ENCODE results near the gene SPAG16.
"Not testable (repeated sequence)": the region's sequence is repeated elsewhere in the genome, so short reads cannot be mapped to it uniquely, and the experiment has no call there.

Gene SPAG16

DNA sequence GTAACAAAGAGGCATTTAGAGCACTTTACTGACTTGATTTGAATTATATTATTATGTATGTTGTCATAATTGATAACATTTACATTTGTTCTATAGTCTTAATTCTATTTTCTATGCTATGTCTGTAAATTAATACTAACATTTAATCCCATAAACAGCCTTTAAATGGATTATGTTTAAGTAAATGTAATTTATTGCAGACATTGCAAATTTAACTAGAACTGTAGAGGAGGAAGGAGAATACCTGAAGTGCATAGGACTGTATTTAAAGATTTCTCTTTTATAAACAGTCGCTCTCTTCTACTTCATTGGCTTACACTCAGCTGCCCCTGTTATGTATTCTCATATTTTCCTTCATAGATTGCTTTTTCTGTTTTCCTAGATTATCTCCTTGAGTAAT lies 92.4 kb downstream of the SPAG16 start:
- CTCF ChIA-PET = no interaction called here
- TF ChIP-seq, protein P1, sequence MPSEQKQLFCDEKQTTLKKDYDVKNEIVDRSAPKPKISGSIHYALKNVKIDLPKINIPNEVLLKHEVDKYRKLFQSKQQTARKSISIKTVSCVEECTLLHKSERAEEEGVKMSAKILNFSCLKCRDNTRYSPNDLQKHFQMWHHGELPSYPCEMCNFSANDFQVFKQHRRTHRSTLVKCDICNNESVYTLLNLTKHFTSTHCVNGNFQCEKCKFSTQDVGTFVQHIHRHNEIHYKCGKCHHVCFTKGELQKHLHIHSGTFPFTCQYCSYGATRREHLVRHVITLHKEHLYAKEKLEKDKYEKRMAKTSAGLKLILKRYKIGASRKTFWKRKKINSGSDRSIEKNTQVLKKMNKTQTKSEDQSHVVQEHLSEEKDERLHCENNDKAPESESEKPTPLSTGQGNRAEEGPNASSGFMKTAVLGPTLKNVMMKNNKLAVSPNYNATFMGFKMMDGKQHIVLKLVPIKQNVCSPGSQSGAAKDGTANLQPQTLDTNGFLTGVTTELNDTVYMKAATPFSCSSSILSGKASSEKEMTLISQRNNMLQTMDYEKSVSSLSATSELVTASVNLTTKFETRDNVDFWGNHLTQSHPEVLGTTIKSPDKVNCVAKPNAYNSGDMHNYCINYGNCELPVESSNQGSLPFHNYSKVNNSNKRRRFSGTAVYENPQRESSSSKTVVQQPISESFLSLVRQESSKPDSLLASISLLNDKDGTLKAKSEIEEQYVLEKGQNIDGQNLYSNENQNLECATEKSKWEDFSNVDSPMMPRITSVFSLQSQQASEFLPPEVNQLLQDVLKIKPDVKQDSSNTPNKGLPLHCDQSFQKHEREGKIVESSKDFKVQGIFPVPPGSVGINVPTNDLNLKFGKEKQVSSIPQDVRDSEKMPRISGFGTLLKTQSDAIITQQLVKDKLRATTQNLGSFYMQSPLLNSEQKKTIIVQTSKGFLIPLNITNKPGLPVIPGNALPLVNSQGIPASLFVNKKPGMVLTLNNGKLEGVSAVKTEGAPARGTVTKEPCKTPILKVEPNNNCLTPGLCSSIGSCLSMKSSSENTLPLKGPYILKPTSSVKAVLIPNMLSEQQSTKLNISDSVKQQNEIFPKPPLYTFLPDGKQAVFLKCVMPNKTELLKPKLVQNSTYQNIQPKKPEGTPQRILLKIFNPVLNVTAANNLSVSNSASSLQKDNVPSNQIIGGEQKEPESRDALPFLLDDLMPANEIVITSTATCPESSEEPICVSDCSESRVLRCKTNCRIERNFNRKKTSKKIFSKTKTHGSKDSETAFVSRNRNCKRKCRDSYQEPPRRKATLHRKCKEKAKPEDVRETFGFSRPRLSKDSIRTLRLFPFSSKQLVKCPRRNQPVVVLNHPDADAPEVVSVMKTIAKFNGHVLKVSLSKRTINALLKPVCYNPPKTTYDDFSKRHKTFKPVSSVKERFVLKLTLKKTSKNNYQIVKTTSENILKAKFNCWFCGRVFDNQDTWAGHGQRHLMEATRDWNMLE (tag by site-specific recombination; conservative IDR thresholded peaks at IDR 0.05; ENCODE audit: low read depth) = no peak
- TF ChIP-seq GLI4 (tag by site-specific recombination; IDR thresholded peaks at IDR 0.05) = no peak
- no peak for TF ChIP-seq OVOL3 (tag by site-specific recombination; IDR thresholded peaks at IDR 0.05)
- TF ChIP-seq ZNF214 (tag by site-specific recombination; IDR thresholded peaks at IDR 0.05; ENCODE audit: borderline replicate concordance) = no peak
- no peak for TF ChIP-seq ZNF169 (tag by site-specific recombination; IDR thresholded peaks at IDR 0.05)
- TF ChIP-seq ZNF350 (tag by site-specific recombination; IDR thresholded peaks at IDR 0.05) = no peak
- TF ChIP-seq, protein P2, sequence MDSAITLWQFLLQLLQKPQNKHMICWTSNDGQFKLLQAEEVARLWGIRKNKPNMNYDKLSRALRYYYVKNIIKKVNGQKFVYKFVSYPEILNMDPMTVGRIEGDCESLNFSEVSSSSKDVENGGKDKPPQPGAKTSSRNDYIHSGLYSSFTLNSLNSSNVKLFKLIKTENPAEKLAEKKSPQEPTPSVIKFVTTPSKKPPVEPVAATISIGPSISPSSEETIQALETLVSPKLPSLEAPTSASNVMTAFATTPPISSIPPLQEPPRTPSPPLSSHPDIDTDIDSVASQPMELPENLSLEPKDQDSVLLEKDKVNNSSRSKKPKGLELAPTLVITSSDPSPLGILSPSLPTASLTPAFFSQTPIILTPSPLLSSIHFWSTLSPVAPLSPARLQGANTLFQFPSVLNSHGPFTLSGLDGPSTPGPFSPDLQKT (IDR thresholded peaks at IDR 0.05; ENCODE audit: borderline replicate concordance, low read depth, low read length) = no peak
- no peak for TF ChIP-seq ZBTB17 (tag by site-specific recombination; IDR thresholded peaks at IDR 0.05)
- TF ChIP-seq ZNF624 (tag by site-specific recombination; IDR thresholded peaks at IDR 0.05) = no peak

GRCh38 chr2:213407027-213407426 lies 122.8 kb downstream of the SPAG16 start:
- CTCF ChIA-PET; H3K9me3 ChIP-seq (ENCODE audit: control insufficient read depth, insufficient read depth, low read depth, low read length); H3K27ac ChIP-seq (ENCODE audit: extremely low read depth, low read depth, low read length); H3K4me3 ChIP-seq (ENCODE audit: low read depth, low read length); H3K36me3 ChIP-seq (ENCODE audit: control insufficient read depth in 2 of 2, insufficient read depth in 1 of 2, low read length in 2 of 2); POLR2A ChIA-PET; H3K4me1 ChIP-seq (ENCODE audit: control insufficient read depth, insufficient read depth, low read length): not testable (repeated sequence)

More for the DNA sequence above, 92.4 kb downstream of the SPAG16 start:
- Histone ChIP-seq H3K9me3 (ENCODE audit: control insufficient read depth, insufficient read depth, low read depth, low read length) (no peaks in the 10 kb centered on the region), H3K4me1 (ENCODE audit: control insufficient read depth, insufficient read depth, low read length) (no peaks in the 10 kb centered on the region), H3K4me3 (ENCODE audit: low read depth, low read length) (no peak overlapping the region), H3K36me3 (ENCODE audit: control insufficient read depth in 2 of 2, insufficient read depth in 1 of 2, low read length in 2 of 2) (no peaks in the 10 kb centered on the region), H3K27ac (ENCODE audit: extremely low read depth, low read depth, low read length) (no peak overlapping the region)
- POLR2A ChIA-PET = no interaction called here

GRCh38 chr2:213408426-213409070 lies 124.3 kb downstream of the SPAG16 start:
- H3K4me1 ChIP-seq (ENCODE audit: control insufficient read depth, insufficient read depth, low read length); H3K27ac ChIP-seq (ENCODE audit: extremely low read depth, low read depth, low read length); CTCF ChIA-PET; POLR2A ChIA-PET; H3K4me3 ChIP-seq (ENCODE audit: low read depth, low read length); H3K9me3 ChIP-seq (ENCODE audit: control insufficient read depth, insufficient read depth, low read depth, low read length); H3K36me3 ChIP-seq (ENCODE audit: control insufficient read depth in 2 of 2, insufficient read depth in 1 of 2, low read length in 2 of 2): not testable (repeated sequence)

DNA sequence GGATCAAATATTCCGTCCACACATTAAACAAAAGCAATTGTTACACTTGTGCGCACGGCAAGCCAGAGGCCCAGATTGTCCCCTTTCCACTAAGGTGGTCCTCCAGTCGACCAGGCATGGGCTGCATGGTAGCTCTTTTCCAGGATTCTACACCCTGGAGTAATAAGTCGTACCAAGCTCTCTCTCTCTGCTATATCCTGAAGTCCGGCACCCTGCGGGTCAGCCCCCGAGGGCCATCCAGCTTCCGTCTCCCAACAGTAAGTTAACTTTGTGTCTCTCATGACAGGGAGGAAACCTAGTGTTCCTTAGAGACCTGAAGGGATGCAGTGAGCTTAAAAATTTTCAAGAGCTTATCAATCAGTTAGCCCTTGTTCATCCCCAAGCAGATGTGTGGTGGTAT lies 126.4 kb downstream of the SPAG16 start:
- H3K27ac ChIP-seq (ENCODE audit: extremely low read depth, low read depth, low read length); H3K4me3 ChIP-seq (ENCODE audit: low read depth, low read length); H3K9me3 ChIP-seq (ENCODE audit: control insufficient read depth, insufficient read depth, low read depth, low read length); POLR2A ChIA-PET; H3K36me3 ChIP-seq (ENCODE audit: control insufficient read depth in 2 of 2, insufficient read depth in 1 of 2, low read length in 2 of 2); H3K4me1 ChIP-seq (ENCODE audit: control insufficient read depth, insufficient read depth, low read length): not testable (repeated sequence)
- CTCF ChIA-PET = interaction anchor here (0.6 to 0.9 kb wide), 2 partner anchors 297 to 598 kb away, joined by 3 read pairs; no protein-coding TSS in a partner anchor
